Measurements from ENCODE around the gene LOX.

LOX gene

DNA sequence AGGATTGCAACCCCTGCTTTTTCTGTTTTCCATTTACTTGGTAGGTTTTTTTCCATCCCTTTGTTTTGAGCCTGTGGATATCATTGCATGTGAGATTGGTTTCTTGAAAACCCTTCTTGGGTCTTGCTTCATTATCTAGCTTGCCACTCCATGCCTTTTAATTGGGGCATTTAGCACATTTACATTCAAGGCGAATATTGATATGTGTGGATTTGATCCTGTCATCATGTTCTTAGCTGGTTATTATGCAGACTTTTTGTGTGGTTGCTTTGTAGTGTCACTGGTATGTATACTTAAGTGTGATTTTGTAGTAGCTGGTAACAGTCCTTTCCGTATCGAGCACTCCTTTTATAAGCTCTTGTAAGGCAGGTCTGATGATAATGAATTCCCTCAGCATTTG lies 26.5 kb downstream of the LOX start:
- no peak for DNase-seq

DNA sequence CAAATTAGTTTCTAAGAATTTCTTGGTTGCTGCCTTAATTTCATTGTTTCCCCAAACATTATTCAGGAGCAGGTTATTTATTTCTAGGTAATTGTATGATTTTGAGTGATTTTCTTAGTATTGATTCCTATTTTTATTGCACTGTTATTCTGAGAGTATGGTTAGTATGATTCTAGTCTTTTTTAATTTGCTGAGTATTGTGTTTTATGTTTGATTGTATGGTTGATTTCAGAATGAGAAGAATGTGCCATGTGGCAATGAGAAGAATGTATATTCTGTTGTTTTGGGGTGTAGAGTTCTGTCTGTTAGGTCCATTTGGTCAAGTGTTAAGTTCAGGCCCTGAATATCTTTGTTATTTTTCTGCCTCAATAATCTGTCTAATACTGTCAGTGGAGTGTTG lies 27.1 kb downstream of the LOX start:
- no peak for DNase-seq

DNA sequence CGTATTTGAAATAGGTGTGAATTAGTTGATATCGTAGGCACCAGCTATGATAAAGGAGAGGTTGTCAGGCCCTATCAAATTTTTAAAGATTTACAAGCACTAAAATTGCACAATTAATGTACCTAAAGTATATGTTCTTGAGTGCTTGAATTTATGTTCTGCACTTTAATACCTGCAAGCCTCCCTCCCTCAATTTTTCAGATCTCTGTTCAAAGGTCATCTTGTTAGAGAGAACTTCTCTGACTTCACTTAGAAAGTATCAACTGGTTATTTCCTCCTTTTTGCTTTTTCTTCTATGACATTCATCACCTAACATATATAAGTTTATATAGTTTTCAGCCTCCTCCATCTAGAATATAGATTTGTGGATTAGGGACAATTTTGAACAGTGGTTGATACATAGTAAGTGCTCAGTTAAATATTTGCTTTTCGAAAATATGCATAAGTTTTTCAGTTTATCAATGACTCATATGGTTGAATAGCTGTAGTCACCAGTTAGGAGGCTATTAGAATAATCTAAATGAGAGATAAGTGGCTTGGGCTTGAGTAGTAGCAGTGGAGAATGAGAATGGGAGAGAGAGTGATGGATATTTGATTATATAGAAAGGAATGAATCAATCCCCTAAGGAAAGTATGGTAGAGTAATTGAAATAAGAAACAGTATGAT lies 37.3 kb downstream of the LOX start:
- no peak for DNase-seq

DNA sequence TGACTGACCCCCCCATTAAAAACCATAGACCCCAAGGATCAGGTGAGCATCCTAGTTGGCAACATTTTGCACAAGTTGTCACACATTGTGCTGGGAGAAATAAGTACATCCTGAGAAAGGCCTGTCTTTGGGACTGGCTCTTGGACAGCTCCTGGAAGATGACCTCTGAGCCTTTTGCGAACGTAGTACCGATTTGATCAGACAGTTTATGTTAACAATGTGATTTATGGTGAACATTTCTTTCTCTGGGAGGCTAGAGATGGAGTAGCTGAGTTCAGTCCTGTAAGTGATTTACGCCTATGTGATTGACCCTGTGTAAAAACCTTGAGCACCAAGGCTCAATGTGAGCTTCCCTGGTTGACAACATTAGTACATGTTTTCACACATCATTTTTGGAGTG lies 41.7 kb downstream of the LOX start:
- no peak for DNase-seq

DNA sequence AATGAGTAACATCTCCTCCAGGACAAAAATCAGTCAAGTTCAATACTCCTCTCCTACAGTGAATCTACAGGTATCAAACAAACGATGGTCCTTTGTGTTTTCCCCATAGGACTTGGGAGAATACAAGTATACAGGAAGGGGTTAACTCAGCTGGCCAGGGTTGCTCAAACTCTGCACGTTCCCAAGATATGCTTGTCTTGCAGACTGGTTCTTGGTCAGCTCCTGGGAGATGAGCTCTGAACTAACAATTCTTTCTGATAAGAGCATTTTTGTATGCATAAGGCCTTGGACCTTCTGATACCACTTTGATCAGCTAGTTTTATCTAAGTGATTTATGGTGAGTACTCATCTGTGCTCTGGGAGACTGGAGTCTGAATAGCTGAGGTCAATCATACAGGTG lies 42.1 kb downstream of the LOX start:
- no peak for DNase-seq

DNA sequence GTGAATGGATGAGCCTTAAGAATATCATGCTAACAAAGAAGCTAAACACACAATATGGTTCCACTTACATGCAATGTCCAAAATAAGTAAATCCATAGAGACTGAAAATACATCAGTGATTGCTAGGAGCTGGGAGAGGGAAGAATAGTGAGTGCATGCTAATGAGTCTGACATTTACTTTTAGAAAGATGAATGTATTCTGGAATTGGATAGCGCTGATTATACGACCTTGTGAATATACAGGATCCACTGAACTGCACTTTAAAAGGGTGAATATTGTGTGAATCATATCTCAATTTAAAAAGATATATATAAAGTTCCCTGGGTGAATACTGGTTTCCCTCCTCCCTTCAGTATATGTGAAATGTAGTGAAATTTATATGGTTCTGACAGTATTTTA lies 46.2 kb downstream of the LOX start:
- no peak for DNase-seq

DNA sequence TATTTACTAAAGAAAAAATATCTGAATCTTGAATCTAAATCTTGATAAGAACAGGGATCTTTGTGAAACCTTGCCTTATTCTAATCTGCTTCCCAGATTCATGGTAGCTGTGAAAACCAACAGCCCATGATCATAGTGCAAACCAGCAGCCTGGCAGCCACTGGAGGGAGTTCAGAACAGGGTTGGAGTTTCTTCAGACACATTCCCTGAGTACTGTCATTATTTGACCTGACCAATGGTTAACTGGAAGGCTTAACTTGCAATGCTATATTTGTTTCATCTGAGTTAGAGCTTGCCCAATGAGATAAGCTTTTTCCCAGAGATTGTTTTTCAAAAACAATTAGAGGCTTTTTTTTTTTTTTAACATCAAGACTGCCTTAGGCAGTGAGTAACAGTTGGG lies 47.8 kb downstream of the LOX start:
- no peak for DNase-seq

DNA sequence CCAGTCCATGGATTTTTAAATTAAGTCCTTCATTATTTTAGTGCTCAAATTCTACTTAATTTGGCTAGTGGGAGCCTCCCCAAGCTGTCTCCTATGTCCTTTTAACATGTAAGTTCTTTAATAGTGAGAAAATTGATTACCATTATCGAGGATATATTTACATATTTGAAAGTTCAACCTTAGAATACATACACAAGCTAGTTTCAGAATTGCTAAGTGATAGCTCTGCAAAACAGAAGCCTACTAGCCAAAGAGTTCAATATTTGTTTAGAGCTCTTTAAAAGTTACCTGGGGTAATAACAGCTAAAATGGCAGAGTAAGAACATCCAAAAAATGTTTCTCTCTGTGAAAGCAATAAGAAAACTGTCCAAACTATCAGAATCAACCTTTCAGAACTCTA lies 48.2 kb downstream of the LOX start:
- DNase-seq = no peak

DNA sequence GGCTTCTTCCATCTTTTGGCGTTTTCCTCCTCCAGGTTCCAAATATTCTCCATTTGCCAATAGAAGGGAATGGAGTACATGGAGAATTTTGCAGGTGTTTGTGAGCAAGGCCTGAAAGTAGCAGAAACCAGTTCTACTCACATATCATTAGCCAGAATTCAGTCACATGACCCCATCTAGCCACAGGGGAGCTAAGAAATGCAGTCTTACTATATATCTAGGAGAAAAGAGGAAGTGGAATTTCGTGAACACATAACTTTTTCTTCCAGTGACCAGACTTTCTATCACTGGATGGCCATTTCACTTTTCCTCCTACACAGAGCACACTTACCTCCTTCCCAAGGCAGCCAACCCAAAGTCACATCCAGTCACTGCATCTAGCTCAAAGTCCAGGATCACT lies 55.1 kb downstream of the LOX start:
- DNase-seq = no peak

DNA sequence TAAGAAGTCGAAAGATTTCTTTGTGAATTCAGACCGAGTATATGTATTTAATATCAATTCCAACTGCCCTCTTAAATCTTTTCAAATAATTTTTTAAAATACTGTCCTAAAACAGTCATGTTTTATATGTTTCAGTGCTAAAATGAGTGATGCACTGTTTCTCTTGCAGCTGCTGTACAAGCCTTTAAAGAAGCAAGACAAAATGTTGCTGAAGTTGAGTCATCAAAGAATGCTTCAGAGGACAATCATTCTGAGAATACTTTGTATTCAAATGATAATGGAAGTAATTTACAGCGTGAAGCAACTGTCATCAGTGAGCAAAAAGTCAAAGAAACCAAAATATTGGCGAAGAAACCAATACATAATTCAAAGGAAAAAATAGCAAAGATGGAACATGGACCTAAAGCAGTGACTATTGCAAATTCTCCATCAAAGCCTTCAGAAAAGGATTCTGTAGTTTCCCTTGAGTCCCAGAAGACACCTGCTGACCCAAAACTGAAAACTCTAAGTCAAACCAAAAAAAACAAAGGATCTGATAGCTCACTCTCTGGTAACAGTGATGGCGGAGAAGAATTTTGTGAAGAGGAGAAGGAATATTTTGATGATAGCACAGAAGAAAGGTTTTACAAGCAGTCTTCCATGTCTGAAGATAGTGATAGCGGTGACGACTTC lies 58.0 kb downstream of the LOX start:
- no peak for DNase-seq

DNA sequence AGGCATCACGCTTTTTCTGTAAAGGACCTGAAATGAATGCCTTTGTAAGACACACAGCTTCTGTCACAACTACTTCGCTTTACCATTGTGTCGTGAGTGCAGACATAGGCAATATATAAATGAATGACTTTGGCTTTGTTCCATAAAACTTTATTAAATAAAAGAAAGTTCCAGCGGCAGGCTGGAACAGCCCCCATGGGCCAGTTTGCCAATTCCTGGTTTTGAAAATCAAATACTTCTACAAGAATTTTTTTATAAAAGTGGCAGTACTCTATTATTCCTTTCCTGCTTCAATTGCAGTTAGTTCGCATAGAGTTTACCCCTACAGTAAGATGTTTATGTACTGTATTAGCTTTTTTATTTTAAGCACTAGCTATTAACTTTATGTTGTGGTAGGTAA lies 62.6 kb downstream of the LOX start:
- DNase-seq = no peak

DNA sequence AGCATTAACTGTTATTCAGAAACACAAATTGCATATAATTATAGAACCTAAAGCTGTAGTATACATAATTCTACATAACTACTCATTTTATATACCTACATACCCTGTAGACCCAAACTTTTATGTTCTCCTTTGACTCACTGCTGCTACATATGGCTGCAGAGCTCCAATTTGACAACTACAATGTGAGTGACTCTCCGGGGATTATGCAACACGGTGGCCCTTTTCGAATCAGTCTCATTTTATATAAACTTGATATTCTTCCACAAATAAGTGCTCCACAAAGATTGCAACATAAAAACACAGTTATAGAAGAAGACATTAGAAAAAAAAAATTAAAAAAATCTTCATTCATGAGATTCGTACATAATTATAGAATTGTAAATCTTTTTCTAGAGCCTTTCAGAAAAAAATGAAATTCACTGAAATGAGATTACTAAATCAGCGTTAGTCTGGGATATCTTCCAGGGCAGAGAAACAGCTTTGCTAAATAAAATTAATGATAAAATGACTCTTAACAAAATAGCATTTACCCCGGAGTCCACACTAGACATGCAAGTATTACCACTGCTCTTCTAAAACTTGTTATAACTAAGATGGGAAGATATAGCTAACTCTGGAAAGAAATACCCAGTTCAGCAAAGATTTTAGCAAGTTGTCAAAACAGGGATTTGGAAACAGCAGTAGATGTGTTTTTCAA lies 63.7 kb downstream of the LOX start:
- DNase-seq = no peak
